ENCODE measurements around the gene BCAP31.
A peak's percentile ranks its signal among the peaks of the same experiment; 100 is the strongest.

Gene BCAP31

DNA sequence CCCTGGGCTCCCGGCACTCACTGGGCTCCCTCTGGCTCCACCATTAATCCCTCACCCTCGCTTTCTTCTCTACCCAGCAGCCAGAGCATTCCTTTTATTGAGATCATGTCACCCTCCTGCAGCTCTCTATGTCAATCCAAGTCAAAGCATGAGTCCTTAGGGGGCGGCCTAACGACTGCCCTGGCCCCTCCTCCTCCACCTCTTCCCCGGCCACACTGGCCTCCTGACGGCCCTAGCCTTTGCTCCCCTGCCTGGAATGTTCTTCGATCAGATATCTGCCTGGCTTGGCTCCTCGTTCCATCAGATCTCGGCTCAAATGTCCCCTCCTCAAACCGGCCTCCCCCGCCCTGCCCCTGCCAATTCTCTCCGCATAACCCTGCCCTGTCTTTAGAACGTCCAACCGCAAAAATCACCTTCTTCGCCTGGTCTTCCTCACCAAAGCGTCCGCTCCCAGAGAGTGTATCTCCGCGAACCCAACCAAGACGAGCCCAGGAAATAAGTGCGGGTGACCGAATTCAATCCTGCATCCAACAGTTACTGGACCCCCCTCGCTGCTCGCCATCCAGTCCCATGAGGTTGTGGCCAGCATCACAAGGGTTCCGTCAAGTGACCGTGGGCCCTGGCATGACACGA, 49.9 kb downstream of the BCAP31 start:
- DNase-seq (ENCODE audit: low read depth), result no peak

GRCh38 chrX:153673428-153674218, 50.6 kb downstream of the BCAP31 start, which contains the start of gene PNCK:
Gene PNCK (minus strand): TSS chrX:153673813. CDS start chrX:153673076, 737 bp downstream.
- no peak for DNase-seq (ENCODE audit: low read depth)

DNA sequence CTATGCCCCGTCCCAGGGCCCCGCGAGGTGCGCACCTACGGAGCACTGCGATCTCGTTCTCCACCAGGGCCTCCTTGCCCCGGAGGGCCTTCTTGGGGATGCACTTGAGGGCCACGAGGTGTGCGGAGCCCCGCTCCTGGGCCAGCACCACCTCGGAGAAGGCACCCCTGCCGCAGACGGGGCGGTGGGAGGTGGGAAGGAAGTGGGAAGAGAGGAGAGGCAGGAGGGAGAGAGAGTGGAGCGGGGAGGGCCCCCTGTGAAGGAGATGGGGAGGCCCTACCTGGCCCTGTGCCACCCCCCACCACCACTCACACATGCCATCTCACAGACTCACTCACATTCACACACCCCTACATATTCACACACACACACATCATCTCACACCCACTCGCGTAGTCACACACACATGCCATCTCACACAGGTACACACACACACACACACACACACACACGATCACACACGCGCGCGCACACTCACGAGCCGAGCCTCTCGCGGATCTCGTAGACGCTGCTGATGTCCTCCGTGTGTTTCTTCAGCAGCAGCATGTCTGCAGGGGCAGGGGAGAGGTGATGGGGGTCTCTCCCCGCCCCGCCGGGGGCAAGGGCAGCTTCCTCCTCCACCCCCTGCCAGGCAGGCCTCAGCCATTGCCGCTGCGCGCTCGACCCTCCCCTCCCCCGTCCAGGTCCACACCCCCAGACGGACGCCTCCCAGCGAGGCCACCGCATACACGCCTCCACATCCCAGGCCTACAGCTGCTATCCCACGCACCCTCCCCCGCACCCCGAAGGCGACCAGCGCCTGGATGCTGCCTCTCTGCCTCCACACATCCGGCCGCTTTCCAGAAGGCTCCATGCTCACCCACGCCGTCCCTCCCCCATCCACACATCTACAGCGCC, 51.4 kb downstream of the BCAP31 start:
- DNase-seq (ENCODE audit: low read depth), result no peak

GRCh38 chrX:153671589-153672530, 52.3 kb downstream of the BCAP31 start:
- no peak for DNase-seq (ENCODE audit: low read depth)

- no peak for DNase-seq (ENCODE audit: low read depth)
Measured at GRCh38 chrX:153670748-153671588, 53.2 kb downstream of the BCAP31 start.

DNA sequence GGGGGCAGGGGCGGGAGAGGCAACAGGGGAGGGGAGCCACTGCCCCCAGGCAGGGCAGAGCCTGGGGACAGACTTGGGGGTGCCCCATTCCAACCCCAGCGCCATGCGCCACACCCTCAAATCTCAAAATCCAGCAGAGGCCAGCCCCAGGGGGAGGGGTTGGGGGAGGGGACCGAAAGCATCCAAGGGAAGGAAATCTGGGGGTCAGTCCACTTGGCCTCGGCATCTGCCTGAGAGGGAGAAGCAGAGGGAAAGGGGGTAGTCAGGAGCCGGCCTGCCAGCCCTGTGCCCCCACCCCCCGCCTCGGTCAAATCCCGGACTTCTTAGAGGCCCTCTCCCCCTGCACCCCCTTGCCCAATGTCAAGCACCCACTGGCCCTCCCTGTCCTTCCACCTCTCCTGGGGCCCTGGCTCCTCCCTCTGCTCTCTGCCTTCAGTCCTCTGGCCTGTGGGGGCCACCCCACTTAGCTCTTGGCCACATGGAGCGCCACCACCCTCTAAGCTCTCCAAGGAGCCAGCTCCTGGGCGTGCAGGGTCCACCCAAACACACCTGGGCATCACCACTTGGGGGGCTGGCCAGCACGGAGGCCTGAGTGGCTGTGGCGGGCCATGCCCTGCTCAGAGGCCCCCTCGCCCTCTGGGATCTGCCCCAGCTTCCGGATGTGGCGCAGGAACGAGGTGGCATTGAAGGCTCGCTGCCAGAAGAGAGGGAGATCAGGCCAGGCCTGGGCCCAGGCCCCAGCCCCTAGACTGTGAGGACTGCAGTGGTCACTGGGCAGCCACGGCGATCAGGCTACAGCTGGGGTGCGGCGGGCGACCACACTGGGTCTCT, 54.1 kb downstream of the BCAP31 start:
- no peak for DNase-seq (ENCODE audit: low read depth)

DNA sequence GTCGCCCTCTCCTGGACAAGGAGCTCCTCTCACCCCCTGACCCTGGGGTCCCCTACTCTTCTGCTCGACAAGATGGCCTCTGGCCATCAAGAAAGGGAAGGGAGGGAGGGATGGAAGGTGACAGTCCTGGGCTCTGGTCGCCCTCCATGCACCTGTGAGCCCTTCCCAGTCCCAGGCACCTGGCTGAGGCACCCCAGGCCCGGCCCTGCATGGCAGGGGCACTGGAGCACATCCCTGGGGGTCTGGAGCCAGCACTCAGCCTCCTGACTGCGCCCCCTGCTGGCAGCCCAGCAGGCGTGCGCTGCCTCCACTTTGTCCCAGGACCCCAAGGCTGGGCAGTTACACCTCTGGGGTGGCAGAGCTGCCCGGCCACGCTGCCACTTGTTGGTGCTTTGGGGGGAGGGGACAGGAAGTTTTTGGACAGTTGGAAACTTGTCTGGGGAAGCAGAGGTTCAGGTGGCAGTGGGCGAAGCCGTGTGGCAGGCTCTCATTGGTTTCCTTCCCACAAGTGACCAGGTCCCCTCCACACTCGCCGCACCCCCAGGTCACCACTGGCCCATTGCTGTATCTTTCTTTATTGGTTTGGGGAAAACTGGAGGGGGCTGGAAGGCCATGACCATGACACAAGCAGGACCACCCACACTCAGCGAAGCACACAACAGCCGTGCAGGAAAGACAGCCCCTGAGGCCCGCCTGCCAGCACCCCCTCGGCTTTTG, 54.9 kb downstream of the BCAP31 start:
- no peak for DNase-seq (ENCODE audit: low read depth)

DNA sequence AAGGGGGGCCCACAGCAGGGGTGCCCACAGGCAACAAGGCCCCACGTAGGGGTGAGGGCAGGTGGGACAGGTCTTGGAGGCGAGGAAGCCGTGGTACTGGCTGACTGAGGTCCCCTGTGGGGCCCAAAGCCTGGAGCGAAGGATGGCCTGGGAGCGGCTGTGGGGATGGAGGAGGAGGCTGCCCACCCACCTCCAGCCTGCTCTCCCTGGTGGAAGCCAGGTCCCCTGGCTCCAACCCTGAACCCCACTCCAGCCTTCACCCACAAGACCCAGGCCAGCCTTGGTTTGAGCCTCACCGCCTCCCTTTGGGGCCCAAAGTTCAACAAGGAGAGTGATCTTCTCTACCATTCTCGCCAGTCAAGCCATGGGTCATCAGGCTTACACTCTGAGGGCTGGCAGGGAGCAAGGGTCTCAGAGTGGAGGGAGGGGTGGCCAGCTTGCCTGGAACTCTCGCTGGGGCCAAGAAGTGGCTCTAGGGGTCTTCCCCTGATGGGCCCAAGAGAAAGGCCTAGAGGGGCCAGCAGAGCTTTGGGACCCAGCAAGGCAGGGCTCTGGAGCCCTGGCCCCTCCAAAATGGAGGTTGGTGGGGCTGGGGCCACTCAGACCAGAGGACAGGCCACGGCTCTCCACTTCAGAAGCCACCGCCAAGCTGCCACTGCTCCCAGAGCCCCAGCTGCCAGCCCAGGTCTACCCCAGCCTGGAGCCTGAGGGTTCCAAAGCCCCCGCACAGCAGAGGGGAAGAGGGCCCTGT, 55.6 kb downstream of the BCAP31 start:
- DNase-seq (ENCODE audit: low read depth), result no peak

GRCh38 chrX:153667956-153668396, 56.2 kb downstream of the BCAP31 start:
- DNase-seq (ENCODE audit: low read depth), result peak; percentile 68

GRCh38 chrX:153667281-153667955, 56.8 kb downstream of the BCAP31 start:
- no peak for DNase-seq (ENCODE audit: low read depth)

DNA sequence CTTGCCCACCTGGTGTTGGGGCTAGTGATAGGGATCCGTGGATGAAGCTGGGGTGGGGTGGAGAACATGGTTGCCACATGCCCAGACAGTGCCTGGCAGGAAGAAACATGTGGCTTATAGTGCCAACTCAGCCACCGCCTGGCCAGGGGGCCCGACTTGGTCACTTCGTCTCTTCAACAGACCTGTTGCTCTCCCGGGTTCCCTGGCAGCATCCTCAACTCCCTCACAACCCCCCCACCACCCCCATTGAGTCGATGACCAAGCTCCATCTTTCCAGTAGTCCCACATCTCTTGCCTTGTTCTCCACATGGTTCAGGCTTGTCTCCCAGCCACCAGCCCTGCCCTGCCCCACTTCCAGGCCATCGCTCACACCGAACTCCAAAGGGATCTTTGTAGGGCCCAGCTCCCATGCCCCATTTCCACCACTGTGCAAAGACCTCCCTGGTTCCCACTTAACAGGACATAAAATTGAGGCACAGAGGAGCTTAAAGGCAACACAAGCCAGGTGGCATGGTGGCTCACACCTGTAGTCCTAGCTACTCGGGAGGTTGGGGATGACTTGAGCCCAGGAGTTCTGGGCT, 58.4 kb downstream of the BCAP31 start:
- no peak for DNase-seq (ENCODE audit: low read depth)

DNA sequence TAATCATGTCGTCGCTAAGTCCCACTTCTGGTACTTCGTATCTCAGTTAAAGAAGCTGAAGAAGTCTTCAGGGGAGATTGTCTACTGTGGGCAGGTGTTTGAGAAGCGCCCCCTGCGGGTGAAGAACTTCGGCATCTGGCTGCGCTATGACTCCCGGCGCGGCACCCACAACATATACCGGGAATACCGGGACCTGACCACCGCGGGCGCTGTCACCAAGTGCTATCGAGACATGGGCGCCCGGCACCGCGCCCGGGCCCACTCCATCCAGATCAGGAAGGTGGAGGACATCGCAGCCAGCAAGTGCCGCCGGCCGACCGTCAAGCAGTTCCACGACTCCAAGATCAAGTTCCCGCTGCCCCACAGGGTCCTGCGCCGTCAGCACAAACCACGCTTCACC, 61.9 kb downstream of the BCAP31 start:
- DNase-seq (ENCODE audit: low read depth), result peak; percentile 47

DNA sequence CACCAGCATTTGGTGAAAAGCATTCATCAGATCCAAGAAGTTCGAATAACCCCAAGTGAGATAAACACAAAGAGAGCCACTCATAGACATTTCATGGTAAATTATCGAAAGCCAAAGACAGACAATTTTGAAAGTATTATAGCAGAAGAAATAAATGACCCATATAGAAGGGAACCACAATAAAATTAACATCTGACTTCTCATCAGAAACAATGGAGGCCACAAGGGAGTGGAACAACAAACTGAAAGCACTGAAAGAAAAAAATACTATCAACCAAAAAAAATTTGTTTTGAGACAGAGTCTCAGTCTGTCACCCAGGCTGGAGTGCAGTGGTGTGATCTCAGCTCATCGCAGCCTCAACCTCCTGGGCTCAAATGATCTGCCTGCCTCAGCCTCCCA, 64.9 kb downstream of the BCAP31 start:
- no peak for DNase-seq (ENCODE audit: low read depth)

- DNase-seq (ENCODE audit: low read depth), result no peak
Measured at GRCh38 chrX:153657161-153657560, 67.0 kb downstream of the BCAP31 start.

DNA sequence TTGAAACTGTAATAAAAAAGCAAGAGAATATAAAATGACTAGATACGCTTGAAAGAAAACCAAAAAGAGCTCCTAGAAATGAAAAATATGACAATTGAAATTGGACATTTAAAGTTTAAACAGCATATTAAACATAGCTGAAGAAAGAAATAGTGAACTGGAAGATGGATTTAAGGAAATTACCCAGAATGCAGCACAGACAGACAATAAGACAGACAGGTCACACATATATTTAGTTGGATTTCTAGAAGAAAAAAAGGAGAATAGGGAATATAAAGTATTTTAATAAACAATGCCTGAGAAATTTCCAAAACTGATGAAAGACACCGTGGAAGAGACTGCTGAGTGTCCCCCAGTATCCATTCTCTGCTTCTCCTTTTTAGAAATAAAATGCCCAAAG, 70.6 kb downstream of the BCAP31 start:
- DNase-seq (ENCODE audit: low read depth), result no peak

GRCh38 chrX:153651540-153652079, 72.6 kb downstream of the BCAP31 start:
- peak; percentile 28 for DNase-seq (ENCODE audit: low read depth)

- no peak for DNase-seq (ENCODE audit: low read depth)
Measured at GRCh38 chrX:153650959-153651358, 73.2 kb downstream of the BCAP31 start.

Data from ELR (cell line).